Activated CD4-positive, alpha-beta T cell treated with anti-CD3 and anti-CD28 coated beads, Interleukin-10, Interleukin-2, amounts not matched to agents 100 ng/mL and 50 ng/mL, durations not matched to agents 16 hours and 8 hours (primary cell): ENCODE data around the gene PGBD1.

Experiments
- DNase-seq: peaks from one replicate; pipeline ENCODE4 v3.0.0-alpha.2; 2020

Gene PGBD1

GRCh38 chr6:28281288-28282064 is at the start of gene PGBD1:
Gene PGBD1, plus strand, starts transcription at chr6:28281572. Its CDS starts 2,242 bp downstream, at chr6:28283814.
- DNase-seq, result peak; percentile 70

- no peak for DNase-seq
Observed at GRCh38 chr6:28232785-28233184, 48.6 kb upstream of the PGBD1 start.

GRCh38 chr6:28235912-28236452 is 45.4 kb upstream of the PGBD1 start:
- DNase-seq, result no peak

GRCh38 chr6:28239636-28240035 is 41.7 kb upstream of the PGBD1 start:
- DNase-seq, result no peak

GRCh38 chr6:28240471-28240870 is 40.9 kb upstream of the PGBD1 start:
- no peak for DNase-seq

GRCh38 chr6:28243946-28244345 is 37.4 kb upstream of the PGBD1 start:
- DNase-seq, result no peak

GRCh38 chr6:28245206-28245941 is 36.0 kb upstream of the PGBD1 start:
- no peak for DNase-seq

- DNase-seq, result no peak
Observed at GRCh38 chr6:28248916-28249315, 32.5 kb upstream of the PGBD1 start.

- DNase-seq, result no peak
Observed at GRCh38 chr6:28250747-28251146, 30.6 kb upstream of the PGBD1 start.

- DNase-seq, result peak; percentile 54
Observed at GRCh38 chr6:28251661-28252008, 29.7 kb upstream of the PGBD1 start.

GRCh38 chr6:28252009-28252975 is 29.1 kb upstream of the PGBD1 start, which contains the start of gene ZKSCAN4:
Gene ZKSCAN4, minus strand, starts transcription at chr6:28252269. Its CDS starts 289 bp downstream, at chr6:28251980.
- DNase-seq, result peak; percentile 83

- DNase-seq, result peak; percentile 13
Observed at GRCh38 chr6:28254121-28254519, 27.3 kb upstream of the PGBD1 start.

GRCh38 chr6:28257042-28257441 is 24.3 kb upstream of the PGBD1 start:
- DNase-seq, result no peak

- peak; percentile 34 for DNase-seq
Observed at GRCh38 chr6:28258877-28259777, 22.2 kb upstream of the PGBD1 start, which contains the start of gene NKAPL. Gene NKAPL, plus strand, starts transcription at chr6:28259297. Its CDS starts 75 bp downstream, at chr6:28259372.

GRCh38 chr6:28263922-28264321 is 17.4 kb upstream of the PGBD1 start:
- no peak for DNase-seq

GRCh38 chr6:28264834-28265401 is 16.5 kb upstream of the PGBD1 start:
- no peak for DNase-seq

GRCh38 chr6:28266563-28266961 is 14.8 kb upstream of the PGBD1 start:
- no peak for DNase-seq

- DNase-seq, result peak; percentile 85
Observed at GRCh38 chr6:28266962-28267694, 14.2 kb upstream of the PGBD1 start, which contains the start of gene ZSCAN26. Gene ZSCAN26, plus strand, starts transcription at chr6:28267143. Its CDS starts 4,777 bp downstream, at chr6:28271920.

GRCh38 chr6:28267695-28268059 is 13.7 kb upstream of the PGBD1 start:
- no peak for DNase-seq

- peak; percentile 74 for DNase-seq
Observed at GRCh38 chr6:28269492-28269891, 11.9 kb upstream of the PGBD1 start.
